HFFc6 (cell line): Measurements from ENCODE around the gene SERPINB8. TPM values are rescaled to one million over a fixed set of nuclear protein-coding genes. Genes with fewer than 3 reads are reported as not detected.

Experiments
- DNase-seq: peaks from one replicate; pipeline ENCODE4 v3.0.0-alpha.2; 2018
- H3K27ac Mint-ChIP-seq: 2 replicates; pipeline ENCODE4 v1.8.0; 2020; ENCODE audit warnings: mild to moderate bottlenecking, mixed read lengths
- H3K27me3 Mint-ChIP-seq: 2 replicates; pipeline ENCODE4 v1.8.0; 2021; ENCODE audit warnings: mild to moderate bottlenecking, moderate library complexity, mixed read lengths; ENCODE audit not compliant: insufficient read depth
- H3K36me3 Mint-ChIP-seq: 2 replicates; pipeline ENCODE4 v1.8.0; 2021; ENCODE audit warnings: low read depth, mixed read lengths
- H3K4me1 Mint-ChIP-seq: 2 replicates; pipeline ENCODE4 v1.8.0; 2020; ENCODE audit warnings: low read depth, mixed read lengths
- H3K4me3 Mint-ChIP-seq: 2 replicates; pipeline ENCODE4 v1.8.0; 2020; ENCODE audit warnings: mild to moderate bottlenecking, moderate library complexity, mixed read lengths
- H3K9me3 Mint-ChIP-seq: 2 replicates; pipeline ENCODE4 v1.8.0; 2020; ENCODE audit warnings: mild to moderate bottlenecking, mixed read lengths
- total RNA-seq, 6 experiments: library from RNA; stranded (reverse); fragmentation: NEBNext Ultra II Directional; extraction: Animal tissue kit (Norgen Biotek cat#: 25700); gene quantifications; 2 replicates in 1 of 6; 3 replicates in 5 of 6; pipeline ENCODE4 v1.2.3, GENCODE V29; 2021
- TF ChIP-seq, protein P1 (sequence below): fragments of 200-600 bp; sonication (generic); IDR thresholded peaks from 2 replicates; pipeline ENCODE4 v1.5.0; 2021; ENCODE audit warnings: antibody characterized with exemption, mild to moderate bottlenecking

Gene SERPINB8
- total RNA-seq, 6 experiments from 2014 or later, result 32.6 to 42.9 (median 36.9) TPM

DNA sequence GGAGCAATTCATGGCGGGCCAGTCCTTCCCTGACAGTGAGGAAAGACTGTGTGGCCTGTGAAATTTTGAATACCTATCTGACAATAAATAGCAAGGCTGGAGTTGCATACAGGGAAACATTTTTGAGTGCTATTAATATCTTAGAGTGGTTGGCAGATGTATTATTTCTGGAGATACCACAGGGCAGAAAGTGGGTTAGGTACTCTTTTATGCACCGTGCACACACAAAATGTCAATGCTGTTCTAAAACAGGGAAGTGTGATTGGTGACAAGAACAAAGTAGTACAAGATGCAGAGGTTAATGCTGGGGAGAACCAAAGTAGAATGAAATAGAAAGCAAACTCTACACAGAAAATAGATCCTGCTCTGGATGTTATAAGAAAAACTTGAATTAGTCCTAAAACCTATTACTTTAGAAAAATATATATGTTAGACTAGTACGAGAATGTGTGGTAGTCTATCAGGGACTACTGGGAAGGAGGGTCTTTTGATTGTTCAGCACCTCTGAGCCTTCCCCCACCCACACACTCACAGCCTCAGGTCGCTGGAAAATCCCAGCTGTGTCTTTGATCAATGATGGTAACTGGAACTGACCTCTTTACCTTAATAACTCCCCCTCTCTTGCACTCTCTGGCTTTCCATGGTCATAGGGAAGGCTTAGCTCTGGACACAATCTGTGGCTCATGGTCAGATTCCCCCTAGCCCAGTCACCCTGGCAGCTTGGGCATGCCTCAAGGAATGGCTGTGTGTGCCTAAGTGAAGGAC, 58.2 kb downstream of the SERPINB8 start:
- TF ChIP-seq, protein P1, sequence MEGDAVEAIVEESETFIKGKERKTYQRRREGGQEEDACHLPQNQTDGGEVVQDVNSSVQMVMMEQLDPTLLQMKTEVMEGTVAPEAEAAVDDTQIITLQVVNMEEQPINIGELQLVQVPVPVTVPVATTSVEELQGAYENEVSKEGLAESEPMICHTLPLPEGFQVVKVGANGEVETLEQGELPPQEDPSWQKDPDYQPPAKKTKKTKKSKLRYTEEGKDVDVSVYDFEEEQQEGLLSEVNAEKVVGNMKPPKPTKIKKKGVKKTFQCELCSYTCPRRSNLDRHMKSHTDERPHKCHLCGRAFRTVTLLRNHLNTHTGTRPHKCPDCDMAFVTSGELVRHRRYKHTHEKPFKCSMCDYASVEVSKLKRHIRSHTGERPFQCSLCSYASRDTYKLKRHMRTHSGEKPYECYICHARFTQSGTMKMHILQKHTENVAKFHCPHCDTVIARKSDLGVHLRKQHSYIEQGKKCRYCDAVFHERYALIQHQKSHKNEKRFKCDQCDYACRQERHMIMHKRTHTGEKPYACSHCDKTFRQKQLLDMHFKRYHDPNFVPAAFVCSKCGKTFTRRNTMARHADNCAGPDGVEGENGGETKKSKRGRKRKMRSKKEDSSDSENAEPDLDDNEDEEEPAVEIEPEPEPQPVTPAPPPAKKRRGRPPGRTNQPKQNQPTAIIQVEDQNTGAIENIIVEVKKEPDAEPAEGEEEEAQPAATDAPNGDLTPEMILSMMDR, result no peak
- Mint-ChIP-seq H3K4me3 (no peak overlapping the region), H3K4me1 (no peaks in the 10 kb centered on the region), H3K9me3 (no peaks in the 10 kb centered on the region), H3K36me3 (no peaks in the 10 kb centered on the region), H3K27me3 (peaks cover 6% of the 10 kb centered on the region), H3K27ac (no peak overlapping the region)
- no peak for DNase-seq

GRCh38 chr18:64029096-64029495, 59.2 kb downstream of the SERPINB8 start:
- no peaks in the 10 kb centered on the region for H3K36me3 Mint-ChIP-seq
- no peaks in the 10 kb centered on the region for H3K9me3 Mint-ChIP-seq
- no peak for DNase-seq
- H3K27ac Mint-ChIP-seq, result no peak overlapping the region
- H3K4me3 Mint-ChIP-seq, result no peak overlapping the region
- no peaks in the 10 kb centered on the region for H3K4me1 Mint-ChIP-seq
- peaks cover 6% of the 10 kb centered on the region for H3K27me3 Mint-ChIP-seq
- TF ChIP-seq, protein P1, result no peak

DNA sequence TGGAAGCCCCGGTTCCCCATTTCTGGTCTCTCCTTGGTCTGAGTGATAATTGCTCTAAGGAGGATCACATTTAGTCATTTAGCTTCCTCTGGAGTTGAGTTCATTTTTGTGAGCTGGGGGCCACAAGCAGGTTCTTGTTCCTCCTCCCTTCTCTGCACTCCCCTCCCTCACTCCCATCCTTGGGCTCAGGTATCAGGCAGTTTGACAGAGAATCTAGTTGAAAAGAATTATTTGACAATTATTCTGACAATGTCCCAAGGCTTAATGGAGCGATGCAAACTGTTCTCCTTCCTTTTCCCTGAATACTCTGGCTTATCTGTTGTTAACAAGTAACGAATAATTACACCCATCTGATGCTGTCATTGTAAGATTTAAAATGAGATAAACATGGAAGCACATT, 61.5 kb downstream of the SERPINB8 start:
- H3K27me3 Mint-ChIP-seq, result peaks cover 13% of the 10 kb centered on the region
- H3K36me3 Mint-ChIP-seq, result no peaks in the 10 kb centered on the region

GRCh38 chr18:64032312-64032711, 62.4 kb downstream of the SERPINB8 start:
- Mint-ChIP-seq H3K4me3 (no peak overlapping the region), H3K27me3 (peaks cover 14% of the 10 kb centered on the region), H3K4me1 (no peaks in the 10 kb centered on the region), H3K27ac (no peak overlapping the region), H3K9me3 (no peaks in the 10 kb centered on the region), H3K36me3 (no peaks in the 10 kb centered on the region)
- no peak for DNase-seq
- TF ChIP-seq, protein P1, result no peak

More for the DNA sequence above, 61.5 kb downstream of the SERPINB8 start:
- no peak for DNase-seq
- TF ChIP-seq, protein P1, result no peak
- no peaks in the 10 kb centered on the region for H3K9me3 Mint-ChIP-seq
- H3K4me3 Mint-ChIP-seq, result no peak overlapping the region
- H3K4me1 Mint-ChIP-seq, result no peaks in the 10 kb centered on the region
- H3K27ac Mint-ChIP-seq, result no peak overlapping the region

- H3K27me3 Mint-ChIP-seq, result peaks cover 10% of the 10 kb centered on the region; the same call in 1 of the 2 replicates
- no peaks in the 10 kb centered on the region for H3K4me1 Mint-ChIP-seq
- H3K4me3 Mint-ChIP-seq, result no peak overlapping the region
- peak; percentile 19 for DNase-seq
- no peaks in the 10 kb centered on the region for H3K36me3 Mint-ChIP-seq
- no peaks in the 10 kb centered on the region for H3K9me3 Mint-ChIP-seq
- no peak overlapping the region for H3K27ac Mint-ChIP-seq
- TF ChIP-seq, protein P1, result peak; percentile 81
These were observed 68.0 kb downstream of the SERPINB8 start for GRCh38 chr18:64037812-64038414.

Other genes with a start within 250 kb of the SERPINB8 start
- 100 to 1,000 TPM; 149 to 397 (median 200) TPM for gene SERPINB7, start 194.7 kb upstream of the SERPINB8 start, total RNA-seq
- gene SERPINB2, start 82.4 kb upstream of the SERPINB8 start, total RNA-seq, result 10 to 100 TPM; 30.9 to 91.5 (median 36.1) TPM
- 1 to 10 TPM; 1.3 to 5.0 (median 1.8) TPM for gene SERPINB10, start 62.1 kb upstream of the SERPINB8 start, total RNA-seq
- gene HMSD, start 20.8 kb upstream of the SERPINB8 start, total RNA-seq, result under 1 TPM in 2 of 6 experiments, not detected in 4; 0.21 to 0.38 TPM
- not detected for gene LINC00305, start 179.0 kb downstream of the SERPINB8 start, total RNA-seq